Measurements from ENCODE around the gene DVL2.
"Not testable (repeated sequence)": the region's sequence is repeated elsewhere in the genome, so short reads cannot be mapped to it uniquely, and the experiment has no call there.

DVL2 gene

DNA sequence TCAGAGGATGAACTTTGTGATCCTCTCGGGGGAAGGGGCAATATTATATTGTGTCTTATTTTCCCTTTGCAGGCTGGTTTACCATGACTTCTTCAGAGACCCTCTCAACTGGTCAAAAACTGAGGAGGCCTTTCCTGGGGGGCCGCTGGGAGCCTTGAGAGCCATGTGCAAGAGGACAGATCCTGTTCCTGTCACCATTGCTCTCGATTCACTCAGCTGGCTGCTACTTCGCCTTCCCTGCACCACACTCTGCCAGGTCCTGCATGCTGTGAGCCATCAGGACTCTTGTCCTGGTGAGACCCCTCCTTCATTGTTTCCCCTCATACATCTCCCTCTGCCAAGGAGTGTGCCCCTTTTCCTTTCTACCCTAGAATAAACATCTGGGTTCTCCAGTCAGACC, 20.2 kb upstream of the DVL2 start:
- DNase-seq, result no peak

DNA sequence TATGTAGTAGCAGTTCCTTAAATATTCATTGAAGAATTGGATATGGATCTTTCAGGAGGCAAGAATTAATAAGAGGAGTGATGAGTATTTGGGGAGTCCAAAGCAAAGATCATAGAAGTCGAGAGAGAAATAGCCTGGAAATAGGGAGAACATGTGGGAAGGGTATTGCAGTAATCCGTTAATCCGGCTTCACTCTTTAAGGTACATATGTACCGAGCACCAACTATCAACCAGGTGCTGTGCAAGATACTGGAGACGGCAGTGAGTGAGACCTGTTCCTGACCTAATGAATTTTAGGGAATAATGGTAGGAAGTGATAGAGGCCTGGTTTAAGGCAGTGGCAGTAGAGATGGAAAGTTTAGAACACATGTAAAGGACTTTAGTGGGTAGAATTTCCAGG, 18.8 kb upstream of the DVL2 start:
- no peak for DNase-seq

- DNase-seq, result peak; percentile 94
Measured at GRCh38 chr17:7252176-7253043, 18.1 kb upstream of the DVL2 start, which contains the start of gene ELP5. TSS of gene ELP5 (plus strand) at chr17:7252215. CDS start at chr17:7252551, 336 bp downstream.

DNA sequence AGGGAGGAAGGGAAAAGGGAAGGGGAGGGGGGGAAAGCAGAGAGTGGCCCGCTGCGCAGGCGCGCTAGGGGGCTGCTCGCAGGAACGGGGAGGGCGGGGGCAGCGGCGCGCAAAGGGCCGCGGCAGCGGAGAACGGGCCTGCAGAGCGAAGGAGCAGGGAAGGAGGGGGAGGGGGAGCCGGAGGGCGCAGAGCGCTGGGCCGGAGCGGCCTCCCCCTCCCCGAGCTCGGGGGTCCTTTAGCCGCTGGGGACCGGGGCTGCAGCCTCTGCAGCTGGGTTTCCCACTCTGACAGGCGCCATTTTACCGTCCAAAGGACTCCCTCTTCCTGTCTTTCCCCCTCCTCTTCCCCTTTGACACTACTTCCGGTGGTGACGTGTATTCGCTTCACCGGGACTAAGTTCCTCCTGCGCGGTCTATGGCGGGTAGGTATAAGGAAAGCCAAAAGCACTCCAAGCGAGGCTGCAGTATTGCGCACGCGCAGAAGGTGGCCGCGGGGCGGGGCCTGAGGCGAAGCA, 17.4 kb upstream of the DVL2 start, which contains the start of gene CTDNEP1:
Gene CTDNEP1, minus strand, starts transcription at position 74 of the 515 bp plus-strand sequence. CDS start 438 bp downstream, outside the sequence.
- peak; percentile 100 for DNase-seq

DNA sequence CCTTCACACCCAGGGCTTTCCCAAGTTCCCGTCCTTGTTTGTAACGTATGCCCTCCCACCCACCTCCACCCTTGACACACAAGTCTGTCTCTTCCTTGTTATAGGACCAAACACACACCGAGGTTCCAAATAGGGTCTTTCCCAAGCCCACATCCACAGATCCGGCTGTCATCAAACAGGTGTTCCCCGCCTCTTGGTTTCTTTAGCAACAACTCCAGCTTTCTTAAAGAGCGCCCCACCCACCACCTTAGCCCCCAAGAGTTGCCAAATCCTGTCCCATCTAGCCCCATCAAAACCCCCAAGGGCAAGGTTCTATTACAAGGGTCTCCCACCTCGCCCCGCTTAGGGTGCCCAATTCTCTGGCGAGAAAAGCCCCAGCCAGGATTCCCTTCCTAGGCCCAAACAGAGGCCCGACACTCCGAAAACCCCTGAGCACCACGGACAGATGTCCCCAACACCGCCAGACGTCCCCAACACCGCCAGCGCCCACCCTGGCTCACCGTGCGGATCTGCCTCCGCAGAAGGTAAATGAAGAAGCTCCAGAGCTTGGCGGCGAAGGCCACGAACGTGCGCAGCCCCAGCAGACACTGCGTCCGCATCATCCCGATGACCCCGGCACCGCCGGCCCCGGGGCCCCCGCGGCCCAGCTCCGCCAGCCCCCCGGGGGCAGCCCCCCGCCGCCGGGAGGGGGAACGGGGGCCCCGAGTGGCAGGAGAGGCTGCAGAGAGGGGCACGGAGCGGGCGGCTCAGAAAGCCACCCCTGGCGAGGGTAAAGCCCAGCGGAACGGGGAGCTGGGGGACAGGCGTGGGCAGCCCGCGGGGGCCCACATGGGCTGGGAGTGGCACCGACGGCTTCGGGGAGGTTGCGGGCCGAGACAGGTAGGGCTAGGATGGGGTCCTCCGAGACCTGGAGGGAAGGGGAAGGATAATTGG, 16.6 kb upstream of the DVL2 start:
- DNase-seq, result no peak

DNA sequence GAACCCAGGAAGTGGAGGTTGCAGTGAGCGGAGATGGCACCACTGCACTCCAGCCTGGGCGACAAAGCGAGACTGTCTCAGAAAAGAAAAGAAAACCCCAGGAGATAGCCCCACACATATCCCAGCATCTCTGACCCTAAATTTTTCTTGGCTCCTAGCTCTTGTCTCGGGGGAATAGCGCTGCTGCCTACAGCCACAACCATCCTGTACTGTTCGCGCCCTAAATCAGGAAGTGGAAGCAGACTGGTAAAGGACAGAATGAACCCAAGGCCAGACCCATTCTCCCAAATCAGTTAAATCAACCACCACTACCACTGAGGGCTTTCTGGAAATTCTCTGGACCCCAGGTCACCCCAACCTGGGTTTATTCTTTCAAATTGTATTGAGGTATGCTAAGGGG, 15.5 kb upstream of the DVL2 start:
- no peak for DNase-seq

GRCh38 chr17:7249214-7249613, 14.9 kb upstream of the DVL2 start:
- no peak for DNase-seq

DNA sequence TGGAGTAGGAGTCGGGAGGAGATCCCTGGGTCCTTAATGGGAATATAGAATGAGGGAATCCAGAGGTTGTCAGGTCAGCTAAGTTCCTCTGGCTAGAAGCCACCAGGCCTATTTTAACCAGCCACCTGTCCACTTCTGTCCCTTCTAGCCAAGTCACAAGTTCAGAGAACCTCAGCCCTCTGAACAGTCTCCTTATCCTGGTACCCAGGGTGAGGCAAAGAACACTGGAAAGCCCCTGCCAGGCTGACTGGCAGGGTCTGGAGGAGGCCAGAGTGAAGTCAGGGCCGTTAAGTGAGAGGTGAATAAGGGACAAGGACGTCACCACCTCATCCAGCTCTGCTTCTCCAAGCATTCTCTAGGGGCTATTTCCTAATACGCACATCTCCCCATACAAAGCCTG, 14.5 kb upstream of the DVL2 start:
- no peak for DNase-seq

GRCh38 chr17:7246779-7247178, 12.5 kb upstream of the DVL2 start:
- no peak for DNase-seq

DNA sequence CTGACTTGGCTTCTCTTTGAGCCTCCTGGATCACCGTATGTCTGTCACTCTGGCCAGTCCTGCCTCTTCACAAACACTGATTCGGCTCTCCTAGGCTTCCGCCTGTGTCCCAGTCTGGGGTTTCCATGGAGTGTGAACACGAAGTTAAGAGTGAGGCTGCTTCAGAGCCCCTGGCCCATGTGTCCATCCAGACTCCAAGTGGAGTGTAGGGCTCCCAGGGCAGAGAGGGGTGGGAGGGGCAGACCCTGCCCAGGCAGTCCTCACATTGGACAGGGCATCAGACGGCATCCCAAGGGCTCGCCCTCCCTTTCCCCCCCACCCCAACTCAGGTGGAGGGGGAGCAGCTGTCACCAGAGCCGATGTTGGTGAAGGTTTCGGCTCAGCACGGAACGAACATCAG, 9.5 kb upstream of the DVL2 start:
- not testable (repeated sequence) for DNase-seq

DNA sequence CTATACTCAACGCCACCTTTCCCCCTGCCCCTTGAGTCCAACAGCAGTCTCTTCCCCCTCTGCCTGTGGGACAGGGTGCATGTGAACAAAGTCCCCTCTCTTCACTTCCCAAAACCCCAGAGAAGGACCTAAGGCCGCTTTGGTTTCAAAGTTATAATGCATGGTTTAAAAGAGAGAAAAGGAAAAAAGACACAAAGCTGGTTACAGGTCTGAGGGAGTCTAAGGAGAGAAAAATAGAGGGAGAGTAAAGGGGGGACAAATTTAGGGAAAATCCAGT, 9.1 kb upstream of the DVL2 start:
- DNase-seq, result no peak

DNA sequence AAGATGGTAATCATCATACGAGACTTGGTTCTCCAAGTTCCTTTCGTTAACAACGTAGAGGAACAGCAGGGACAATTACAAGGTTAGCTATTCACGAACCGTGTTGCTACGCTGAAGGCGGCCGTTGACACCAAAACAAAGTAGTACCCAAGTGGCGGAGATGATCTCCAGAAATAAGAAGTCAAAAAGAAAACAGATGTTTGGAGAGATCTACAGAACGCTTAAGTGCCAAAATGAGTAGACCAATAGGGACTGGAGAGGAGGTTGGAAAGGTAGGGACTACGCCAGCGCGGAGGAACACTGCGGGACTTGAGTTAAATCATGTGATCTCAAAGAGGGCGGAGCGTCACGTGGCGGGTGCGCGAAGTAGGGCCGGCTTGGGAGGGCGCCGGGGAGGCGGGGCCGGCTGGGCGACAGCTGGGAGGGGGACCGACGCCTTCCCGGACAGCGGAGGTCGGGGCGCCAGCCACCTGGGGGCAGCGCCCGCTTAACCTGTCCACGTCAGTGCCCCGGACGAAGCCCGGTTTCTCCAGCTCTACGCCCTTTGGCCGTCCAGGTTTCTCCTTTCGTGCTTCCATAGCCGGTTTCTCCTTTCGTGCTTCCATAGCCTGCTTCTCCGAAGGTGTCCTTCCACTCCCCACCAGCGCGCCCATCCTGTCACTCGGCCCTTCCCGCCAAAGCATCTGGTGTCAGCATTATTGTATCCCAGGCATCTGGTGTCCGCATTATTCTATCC, 8.6 kb upstream of the DVL2 start:
- DNase-seq, result peak; percentile 96

GRCh38 chr17:7241783-7242716, 7.7 kb upstream of the DVL2 start, which contains the start of gene GABARAP:
TSS of gene GABARAP (minus strand) at chr17:7242449. CDS start at chr17:7242330, 119 bp downstream.
- DNase-seq, result peak; percentile 92

- no peak for DNase-seq
Measured at GRCh38 chr17:7241090-7241733, 6.9 kb upstream of the DVL2 start.

GRCh38 chr17:7240375-7240774, 6.1 kb upstream of the DVL2 start:
- no peak for DNase-seq

GRCh38 chr17:7239091-7240027, 5.0 kb upstream of the DVL2 start, which contains the start of gene PHF23:
TSS of gene PHF23 (minus strand) at chr17:7239457. CDS start at chr17:7239279, 178 bp downstream.
- peak; percentile 100 for DNase-seq

- peak; percentile 32 for DNase-seq
Measured at GRCh38 chr17:7238420-7239090, 4.2 kb upstream of the DVL2 start.

DNA sequence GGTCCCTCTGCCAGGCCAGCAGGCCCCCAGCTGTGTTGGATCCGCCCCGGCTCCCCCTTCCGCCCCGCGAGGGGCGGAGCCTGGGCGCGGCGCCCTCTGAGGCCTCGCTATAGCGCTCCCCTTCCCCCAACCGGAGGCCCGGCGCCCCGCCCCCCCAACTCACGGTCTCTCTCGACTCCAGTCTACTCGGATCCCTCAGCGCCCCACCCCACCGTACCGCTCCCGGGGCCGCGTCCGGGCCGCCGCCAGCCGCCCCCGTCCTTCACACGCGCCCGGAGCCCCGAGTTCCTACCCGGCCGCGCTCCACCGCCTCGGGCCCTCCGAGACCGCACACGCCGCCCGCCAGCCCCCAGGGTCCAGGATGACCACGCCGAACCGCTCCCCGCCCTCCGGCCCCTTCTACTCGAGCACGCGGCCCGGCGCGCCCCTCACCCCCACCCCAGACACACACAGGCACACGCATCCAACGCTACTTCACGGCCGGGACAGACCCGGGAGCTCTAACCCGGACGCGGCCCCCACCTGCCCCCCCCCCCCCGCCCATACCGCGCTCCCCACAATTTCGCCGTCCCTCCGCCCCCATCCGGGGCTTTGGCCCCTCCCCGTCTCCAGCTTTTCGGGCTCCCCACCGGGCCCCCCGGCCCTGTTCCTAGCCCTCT, 3.6 kb upstream of the DVL2 start:
- DNase-seq, result peak; percentile 82
